HG03354 (cell line): ENCODE results near the gene PDCL3.

Source experiments
- ATAC-seq: cut with Tn5 transposase; IDR thresholded peaks from one replicate; pipeline ENCODE4 v1.9.1; 2021; ENCODE audit warnings: mild to moderate bottlenecking; ENCODE audit not compliant: unreplicated experiment, poor library complexity, severe bottlenecking

PDCL3 gene

DNA sequence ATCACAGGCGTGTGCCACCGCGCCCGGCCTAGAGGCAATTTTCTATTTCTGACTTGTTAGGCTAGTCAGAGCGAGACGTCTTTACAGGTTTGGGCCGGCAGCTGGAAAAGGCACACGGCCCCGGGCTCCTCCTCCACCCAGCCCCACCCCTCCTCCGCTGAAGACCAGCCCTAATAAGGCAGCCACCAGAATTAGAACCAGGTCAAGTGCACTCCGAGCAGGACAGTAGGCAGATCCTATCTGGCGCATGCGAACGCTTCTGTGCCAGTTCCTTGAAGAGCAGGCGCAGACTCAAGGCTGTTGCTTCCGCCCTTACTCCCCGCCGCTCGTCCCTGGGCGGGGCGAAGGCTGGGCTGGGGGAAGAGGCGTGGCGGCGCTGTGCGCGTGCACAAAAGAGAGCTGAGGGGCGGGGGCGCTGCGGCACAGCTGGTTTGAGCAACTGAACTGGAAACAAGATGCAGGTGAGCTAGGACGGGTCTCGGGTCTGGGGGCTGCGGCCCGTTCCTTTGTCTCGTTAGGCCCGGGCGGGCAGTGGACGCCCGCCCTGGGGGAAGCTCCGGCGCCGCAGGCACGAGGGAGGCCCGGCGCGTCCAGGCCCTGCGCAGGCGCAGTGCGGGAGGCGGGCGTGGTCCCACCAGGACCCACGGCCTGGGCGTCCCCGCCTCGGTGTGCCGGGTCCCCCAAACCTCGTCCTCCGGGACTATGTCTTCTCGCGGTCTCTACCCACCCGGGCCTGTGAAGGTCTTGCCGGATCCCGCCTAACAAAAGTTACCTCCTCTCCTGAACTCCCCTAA lies at the start of gene PDCL3:
Gene PDCL3 (plus strand): TSS at position 381 of the 794 bp plus-strand sequence. CDS start 75 bp downstream, at position 456.
- ATAC-seq, result peak; percentile 94

GRCh38 chr2:100513650-100514049 lies 49.1 kb upstream of the PDCL3 start:
- no peak for ATAC-seq

- no peak for ATAC-seq
Observed at GRCh38 chr2:100517556-100517955, 45.2 kb upstream of the PDCL3 start.

DNA sequence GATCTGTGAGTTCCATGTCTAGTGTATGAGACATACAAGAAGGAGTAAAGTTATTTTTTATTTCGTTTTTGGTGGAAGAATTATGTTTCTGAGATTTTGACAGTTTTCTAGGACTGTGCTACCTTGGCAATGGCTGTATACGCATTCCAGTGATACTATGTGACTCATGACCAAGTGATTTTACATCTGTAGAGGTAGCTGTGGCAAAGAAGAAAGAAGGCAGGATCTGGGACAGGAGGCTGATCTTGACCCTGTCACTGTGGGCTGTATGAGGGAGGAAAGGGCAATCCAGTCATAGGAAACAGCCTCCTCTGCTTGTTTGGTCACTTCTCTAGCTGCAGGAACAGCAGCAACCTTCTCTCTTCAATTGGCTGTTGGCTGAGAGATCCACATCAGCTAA lies 44.0 kb upstream of the PDCL3 start:
- ATAC-seq, result no peak

DNA sequence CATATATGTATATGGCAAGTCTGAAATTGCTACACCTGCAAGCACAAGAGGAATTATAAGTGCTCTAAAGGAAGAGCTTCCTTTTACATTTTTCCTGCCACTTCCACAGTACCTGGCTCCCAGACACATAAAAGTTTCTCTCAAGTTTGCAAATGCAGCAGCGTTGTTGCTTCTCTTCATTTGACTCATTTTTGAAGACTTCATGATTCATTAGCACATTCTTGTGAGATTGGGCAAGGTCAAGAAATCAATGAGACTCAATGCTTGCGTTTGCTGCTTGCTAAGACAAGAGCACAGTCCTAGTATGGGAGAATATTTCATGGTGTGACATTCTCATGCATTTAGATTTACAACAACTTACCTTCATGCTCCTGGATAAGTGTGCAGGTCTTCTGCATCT lies 42.6 kb upstream of the PDCL3 start:
- ATAC-seq, result no peak

DNA sequence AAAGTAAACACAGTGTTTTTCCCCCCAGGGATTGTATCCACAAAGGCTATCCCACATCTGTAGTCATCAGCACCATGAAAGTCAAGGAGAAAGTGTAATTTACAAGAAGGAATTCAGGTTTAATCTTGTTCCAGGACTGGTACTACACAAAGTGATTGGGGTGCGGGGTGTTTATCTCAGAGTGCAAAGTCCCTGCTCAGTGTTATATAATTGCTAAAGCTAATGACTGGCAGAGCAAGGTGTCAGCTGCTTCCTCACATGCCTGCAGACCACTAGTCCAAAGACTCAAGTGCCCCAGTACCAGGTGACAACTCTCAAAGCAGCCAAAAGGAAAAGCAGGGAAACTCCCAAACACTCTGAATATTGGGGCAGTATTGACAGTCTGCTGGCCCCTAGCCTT lies 40.4 kb upstream of the PDCL3 start:
- no peak for ATAC-seq

- no peak for ATAC-seq
Observed at GRCh38 chr2:100524331-100524730, 38.5 kb upstream of the PDCL3 start.

DNA sequence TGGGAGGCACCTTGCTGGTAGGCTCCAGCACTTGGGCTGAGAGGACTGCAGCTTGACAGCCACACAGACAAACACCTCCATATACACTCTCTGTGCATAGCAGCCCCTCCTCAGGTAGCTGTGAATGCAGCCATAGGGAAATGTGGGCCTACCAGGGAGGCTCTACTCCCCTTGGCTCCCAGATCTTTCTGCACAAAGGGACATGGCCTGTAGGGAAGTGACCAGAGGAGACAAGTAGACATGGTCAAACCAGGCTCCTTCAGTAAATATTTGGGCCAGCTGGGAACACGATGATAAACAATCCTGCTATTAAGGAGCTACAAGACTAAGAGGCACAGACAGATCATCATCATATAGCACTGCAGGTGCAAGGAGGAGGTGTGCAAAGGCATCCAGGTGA lies 35.9 kb upstream of the PDCL3 start:
- no peak for ATAC-seq

DNA sequence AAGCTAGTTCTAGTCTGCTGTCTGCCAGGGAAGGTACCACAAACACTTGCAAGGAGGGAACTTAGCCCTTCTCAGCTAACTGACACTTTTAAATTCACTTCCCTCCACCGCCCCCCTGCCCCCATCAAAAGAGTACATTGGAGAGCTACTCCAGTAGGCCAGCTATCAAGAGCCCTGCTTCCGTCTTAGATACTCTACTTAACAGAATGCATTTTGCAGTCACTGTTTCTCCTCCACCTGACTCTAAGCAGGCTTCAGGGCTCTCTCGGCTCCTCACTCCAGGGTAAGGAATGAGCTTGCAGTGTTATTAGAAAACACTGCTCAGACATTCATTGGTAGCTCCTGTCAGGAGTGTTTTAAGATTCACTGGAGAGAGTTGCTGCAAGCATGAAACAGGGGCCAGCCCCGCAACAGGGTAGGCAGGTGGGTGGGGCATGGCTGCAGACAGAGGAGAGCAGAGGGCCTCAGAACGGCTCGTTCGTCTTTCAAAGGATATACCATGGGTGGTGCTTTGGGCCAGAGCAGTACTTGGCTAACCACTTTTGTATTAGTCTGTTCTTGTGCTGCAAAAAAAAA lies 35.3 kb upstream of the PDCL3 start:
- no peak for ATAC-seq

DNA sequence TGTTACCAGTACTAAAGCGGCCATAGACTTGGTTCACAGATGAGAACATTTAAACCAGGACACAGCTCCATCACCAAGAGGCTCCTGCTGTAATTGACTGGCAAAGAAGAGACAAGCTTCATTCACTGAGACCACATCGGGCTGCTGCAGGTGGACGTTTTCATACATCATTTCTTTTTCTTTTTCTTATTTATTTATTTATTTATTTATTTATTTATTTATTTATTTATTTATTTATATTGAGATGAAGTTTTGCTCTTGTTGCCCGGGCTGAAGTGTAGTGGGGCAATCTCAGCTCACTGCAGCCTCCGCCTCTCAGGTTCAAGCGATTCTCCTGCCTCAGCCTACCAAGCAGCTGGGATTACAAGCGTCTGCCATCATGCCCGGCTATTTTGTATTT lies 33.6 kb upstream of the PDCL3 start:
- ATAC-seq, result no peak

DNA sequence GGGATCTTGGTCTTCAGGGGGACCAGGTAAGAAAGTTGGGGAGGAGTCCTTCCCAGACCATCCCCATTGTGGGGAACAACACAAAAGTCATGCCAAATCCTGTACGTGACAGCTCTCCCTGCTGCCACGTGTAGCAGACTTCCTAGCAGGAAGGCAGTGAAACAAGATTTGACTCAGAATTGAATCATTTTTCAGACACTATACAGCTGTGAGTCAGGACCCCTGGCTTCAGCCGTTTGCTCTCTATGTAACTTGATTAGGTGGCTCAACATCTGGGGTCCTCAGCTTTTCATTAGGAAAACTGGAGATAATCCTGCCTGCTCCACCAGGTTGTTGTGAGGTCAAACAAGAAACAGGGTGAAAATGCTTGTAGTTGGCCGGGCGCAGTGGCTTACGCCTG lies 32.9 kb upstream of the PDCL3 start:
- ATAC-seq, result no peak

- ATAC-seq, result no peak
Observed at GRCh38 chr2:100535855-100536254, 26.9 kb upstream of the PDCL3 start.

- ATAC-seq, result no peak
Observed at GRCh38 chr2:100537918-100538317, 24.9 kb upstream of the PDCL3 start.

GRCh38 chr2:100539221-100539620 lies 23.6 kb upstream of the PDCL3 start:
- ATAC-seq, result no peak

GRCh38 chr2:100541404-100541803 lies 21.4 kb upstream of the PDCL3 start:
- ATAC-seq, result no peak

DNA sequence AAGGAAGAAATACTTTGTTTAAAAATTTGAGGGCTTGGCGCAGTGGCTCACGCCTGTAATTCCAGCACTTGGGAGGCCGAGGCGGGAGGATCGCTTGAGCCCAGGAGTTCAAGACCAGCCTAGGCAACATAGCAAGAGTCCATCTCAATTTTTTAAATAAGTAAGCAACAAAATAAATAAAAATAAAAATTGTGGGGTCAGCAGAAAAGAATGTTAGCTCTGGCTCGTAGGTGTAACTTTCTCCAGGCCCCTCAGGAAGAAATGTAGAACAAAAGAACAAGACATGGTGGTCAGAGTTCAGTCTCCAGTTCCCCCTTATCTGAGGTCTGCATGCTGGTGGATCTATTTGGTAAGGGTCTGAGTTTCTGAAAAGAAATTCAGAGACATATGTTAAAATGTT lies 20.4 kb upstream of the PDCL3 start:
- ATAC-seq, result no peak

DNA sequence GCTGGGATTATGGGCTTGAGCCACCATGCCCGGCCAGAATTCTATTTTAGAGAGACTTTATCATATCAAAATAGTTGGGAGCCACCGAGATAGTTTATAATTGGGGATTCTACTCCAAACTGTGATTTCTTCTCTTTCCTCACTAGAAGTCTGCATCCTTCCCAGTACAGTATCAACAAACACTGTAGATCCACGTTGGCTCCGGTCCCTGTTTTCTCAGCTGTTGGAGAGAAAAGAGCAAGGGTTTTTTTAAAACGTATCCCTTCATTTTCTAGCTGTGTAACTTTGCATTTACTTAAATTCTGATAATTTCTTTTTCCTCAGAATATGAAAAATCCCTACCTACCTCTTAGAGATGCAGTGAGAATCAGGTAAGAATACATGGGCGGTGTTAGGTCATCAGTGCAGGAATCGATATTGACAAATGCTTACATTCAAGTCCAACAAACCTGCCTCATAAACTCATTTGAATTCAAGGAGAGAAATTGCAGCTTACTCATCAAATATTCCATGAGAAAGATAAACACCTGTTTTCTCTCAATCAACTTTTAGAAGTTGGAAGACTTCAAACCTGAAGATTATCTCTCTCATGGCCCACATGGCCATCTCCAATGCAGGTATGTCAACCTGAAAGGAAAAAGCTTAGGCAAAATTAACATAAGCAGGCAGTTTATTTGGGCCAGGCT lies 17.7 kb upstream of the PDCL3 start:
- ATAC-seq, result no peak

DNA sequence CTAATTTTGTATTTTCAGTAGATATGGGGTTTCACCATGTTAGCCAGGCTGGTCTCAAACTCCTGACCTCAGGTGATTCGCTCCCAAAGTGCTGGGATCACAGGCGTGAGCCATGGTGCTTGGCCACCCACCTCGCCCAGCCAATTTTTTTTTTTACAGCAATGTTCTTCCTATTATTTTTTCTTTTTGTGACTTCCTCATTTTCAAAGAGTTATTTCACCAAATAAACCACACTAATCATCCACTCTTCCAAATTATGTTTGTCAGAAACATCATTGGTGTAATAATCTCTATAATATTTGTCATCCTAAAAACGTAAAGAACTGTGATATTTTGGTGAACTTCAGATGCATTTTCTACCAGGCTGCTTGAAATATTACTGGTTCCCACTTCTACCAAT lies 16.3 kb upstream of the PDCL3 start:
- no peak for ATAC-seq

GRCh38 chr2:100548771-100549170 lies 14.0 kb upstream of the PDCL3 start:
- no peak for ATAC-seq

GRCh38 chr2:100551303-100551702 lies 11.5 kb upstream of the PDCL3 start:
- no peak for ATAC-seq

DNA sequence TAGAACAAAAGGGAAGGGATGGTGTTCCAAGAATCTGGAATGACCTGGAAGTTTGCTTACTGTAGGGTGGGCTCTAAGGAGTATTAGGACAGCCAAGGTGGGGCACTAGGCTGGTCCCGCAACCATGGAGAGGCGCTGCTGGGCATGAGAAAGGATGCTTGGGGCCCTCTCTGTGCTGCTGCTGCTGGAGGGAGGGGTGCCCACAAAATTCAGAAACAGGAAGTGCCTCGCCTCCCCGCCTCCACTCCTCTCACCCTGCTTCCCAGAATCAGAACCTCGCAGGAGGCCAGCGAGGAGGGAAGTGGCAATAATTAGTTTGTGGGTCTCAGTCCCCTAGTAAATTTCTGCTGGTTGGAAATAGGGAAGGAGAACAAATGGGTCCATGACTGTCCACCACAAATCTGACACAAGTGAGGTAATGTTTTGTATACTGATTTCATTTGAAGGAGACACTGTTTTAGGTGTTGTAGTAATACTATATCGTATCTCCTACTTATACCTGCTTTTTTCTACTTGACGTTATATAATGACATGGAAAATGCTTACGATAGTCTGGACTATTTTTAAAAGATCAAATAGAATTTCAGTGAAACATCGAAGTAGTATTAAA lies 7.9 kb upstream of the PDCL3 start:
- no peak for ATAC-seq
